Kidney (tissue), 14 donors: ENCODE measurements around the gene STAU1. TPM values are rescaled to one million over a fixed set of nuclear protein-coding genes. Genes with fewer than 3 reads are reported as not detected.
A peak's percentile ranks its signal among the peaks of the same experiment; 100 is the strongest.

ENCODE experiments used
- DNase-seq, 5 donors: peaks; one replicate each; pipeline ENCODE4 v3.0.0-alpha.2; 2013 to 2020
- FAIRE-seq: peaks from 2 replicates; lab custom pipeline; 2012; peaks lifted over from hg19 to GRCh38; lab: Jason Lieb, UNC
- H3K27ac ChIP-seq, 2 donors: one replicate each; pipeline ENCODE4 v1.7.0; 2013; ENCODE audit warnings: low read depth in 2 of 2, low read length in 2 of 2, inconsistent platforms in 1 of 2
- H3K27me3 ChIP-seq: one replicate; pipeline ENCODE4 v1.7.1; 2013; ENCODE audit warnings: low read length, inconsistent platforms; ENCODE audit not compliant: control insufficient read depth, insufficient read depth
- H3K36me3 ChIP-seq, 3 donors: one replicate each; pipeline versions ENCODE4 v1.7.0 to v1.7.1; 2013; ENCODE audit warnings: low read length in 3 of 3, control low read depth in 1 of 3, inconsistent platforms in 1 of 3; ENCODE audit not compliant: insufficient read depth in 3 of 3, control insufficient read depth in 2 of 3
- H3K4me1 ChIP-seq, 3 donors: one replicate each; pipeline versions ENCODE4 v1.7.0 to v1.7.1; 2013; ENCODE audit warnings: low read length in 3 of 3, inconsistent platforms in 1 of 3, low read depth in 1 of 3; ENCODE audit not compliant: control insufficient read depth in 2 of 3, insufficient read depth in 2 of 3
- H3K4me3 ChIP-seq, 3 donors: one replicate each; pipeline versions ENCODE4 v1.7.0 to v1.8.1; 2013; ENCODE audit warnings: low read length in 3 of 3, control low read depth in 1 of 3, inconsistent platforms in 1 of 3
- H3K9ac ChIP-seq, 3 donors: one replicate each; pipeline versions ENCODE4 v1.7.0 to v1.7.1; 2013; ENCODE audit warnings: low read length in 3 of 3, control low read depth in 1 of 3, inconsistent platforms in 1 of 3
- H3K9me3 ChIP-seq, 3 donors: one replicate each; pipeline versions ENCODE4 v1.7.0 to v1.7.1; 2013; ENCODE audit warnings: low read length in 3 of 3, control low read depth in 1 of 3, inconsistent platforms in 1 of 3; ENCODE audit not compliant: control insufficient read depth in 2 of 3, insufficient read depth in 1 of 3
- intact Hi-C: fragments of 100-400 bp; cut with DNase I; formaldehyde crosslinking; loops from one replicate; pipeline ENCODE4 v1.11.1; 2022
- polyA plus RNA-seq: library from polyadenylated mRNA; stranded (reverse); fragments of 350-450 nt; fragmentation: Illumina TruSeq; extraction: RNeasy Lipid Tissue Mini Kit (QIAGEN cat#74804); gene quantifications from one replicate; pipeline ENCODE4 v1.2.3, GENCODE V29; 2014; ENCODE audit warnings: low read depth, low replicate concordance; ENCODE audit not compliant: insufficient read depth
- total RNA-seq: library from RNA; stranded (reverse); fragmentation: NEBNext Ultra II Directional; extraction: Animal tissue kit (Norgen Biotek cat#: 25700); gene quantifications from one replicate; pipeline ENCODE4 v1.2.1, GENCODE V29; 2021
- TF ChIP-seq, protein P1 (sequence below): IDR thresholded peaks from 3 replicates; pipeline ENCODE4 v1.5.1; 2012; ENCODE audit warnings: mild to moderate bottlenecking, moderate library complexity, borderline replicate concordance; ENCODE audit not compliant: insufficient read depth; ENCODE audit errors: extremely low read depth
- donor health status: control.
- donor health status: control.
- donor health status: control.
- donor health status: control.
- donor health status: control.
- donor health status: DM: yes; HTN: yes; CAD: no.
- donor health status: Normal renal cell carcinoma (clear cell type).

The STAU1 gene
- total and polyA plus RNA-seq, 2 donors from 2014 or later = 53.3 to 85.4 TPM

DNA sequence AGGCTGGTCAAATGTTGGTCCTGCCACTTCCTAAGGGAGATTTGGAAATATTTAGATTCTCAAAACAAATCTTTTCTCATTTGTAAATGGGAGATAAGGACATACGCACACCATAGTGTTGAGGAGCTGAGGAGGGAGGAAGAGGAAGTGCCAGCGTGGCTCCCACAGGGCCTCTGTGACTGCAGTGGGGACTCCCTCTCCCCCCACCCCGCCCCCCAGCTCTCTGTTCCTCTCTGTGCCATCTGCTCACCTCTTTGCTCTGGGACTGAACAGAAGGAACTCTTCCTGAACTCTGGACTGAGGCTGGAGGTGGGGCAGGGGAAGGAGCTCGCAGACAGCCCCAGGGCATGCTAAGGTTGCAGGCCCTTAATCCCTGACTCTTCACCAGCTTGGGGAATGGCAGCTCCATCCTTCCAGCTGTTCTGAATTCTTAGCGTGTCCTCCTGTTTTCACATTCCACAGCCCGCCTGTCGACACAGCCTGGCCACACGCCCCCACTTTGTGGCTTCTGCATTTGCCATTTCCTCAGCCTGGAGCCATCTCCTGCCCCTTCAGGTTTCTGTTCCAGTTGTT, 42.5 kb upstream of the STAU1 start:
- Histone ChIP-seq H3K9me3 (no peaks in the 10 kb centered on the region), H3K4me1 (peaks cover 0 to 5% (median 0%) of the 10 kb centered on the region in 3 donors), H3K27me3 (no peaks in the 10 kb centered on the region), H3K9ac (no peak overlapping the region), H3K36me3 (peaks cover 2 to 71% (median 38%) of the 10 kb centered on the region in 3 donors), H3K4me3 (no peak overlapping the region), H3K27ac (no peak overlapping the region)
- no peak for DNase-seq
- intact Hi-C loops = no loop called here
- TF ChIP-seq, protein P1, sequence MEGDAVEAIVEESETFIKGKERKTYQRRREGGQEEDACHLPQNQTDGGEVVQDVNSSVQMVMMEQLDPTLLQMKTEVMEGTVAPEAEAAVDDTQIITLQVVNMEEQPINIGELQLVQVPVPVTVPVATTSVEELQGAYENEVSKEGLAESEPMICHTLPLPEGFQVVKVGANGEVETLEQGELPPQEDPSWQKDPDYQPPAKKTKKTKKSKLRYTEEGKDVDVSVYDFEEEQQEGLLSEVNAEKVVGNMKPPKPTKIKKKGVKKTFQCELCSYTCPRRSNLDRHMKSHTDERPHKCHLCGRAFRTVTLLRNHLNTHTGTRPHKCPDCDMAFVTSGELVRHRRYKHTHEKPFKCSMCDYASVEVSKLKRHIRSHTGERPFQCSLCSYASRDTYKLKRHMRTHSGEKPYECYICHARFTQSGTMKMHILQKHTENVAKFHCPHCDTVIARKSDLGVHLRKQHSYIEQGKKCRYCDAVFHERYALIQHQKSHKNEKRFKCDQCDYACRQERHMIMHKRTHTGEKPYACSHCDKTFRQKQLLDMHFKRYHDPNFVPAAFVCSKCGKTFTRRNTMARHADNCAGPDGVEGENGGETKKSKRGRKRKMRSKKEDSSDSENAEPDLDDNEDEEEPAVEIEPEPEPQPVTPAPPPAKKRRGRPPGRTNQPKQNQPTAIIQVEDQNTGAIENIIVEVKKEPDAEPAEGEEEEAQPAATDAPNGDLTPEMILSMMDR = no peak
- FAIRE-seq = no peak

DNA sequence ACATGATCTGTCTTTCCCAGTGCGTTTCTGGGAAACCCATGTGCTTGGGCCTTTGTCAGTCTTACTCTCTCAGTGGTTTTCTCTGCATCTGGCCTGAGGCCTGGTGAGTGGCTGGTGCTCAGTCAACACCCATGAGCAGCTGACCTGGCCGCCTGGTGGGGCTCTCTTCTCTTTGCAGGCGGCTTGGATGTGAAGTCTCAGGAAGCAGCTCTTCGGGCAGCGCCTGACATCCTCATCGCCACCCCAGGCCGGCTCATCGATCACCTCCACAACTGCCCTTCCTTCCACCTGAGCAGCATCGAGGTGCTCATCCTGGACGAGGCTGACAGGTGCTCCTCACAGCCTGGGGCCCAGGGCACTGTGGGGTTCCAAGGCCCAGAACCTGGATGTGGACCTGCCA, 41.9 kb upstream of the STAU1 start:
- TF ChIP-seq, protein P1 = no peak
- DNase-seq = no peak
- no peak for FAIRE-seq
- intact Hi-C loops = no loop called here
- peak overlapping the region in 1 of 2 donors; percentile 20 for H3K27ac ChIP-seq
- H3K36me3 ChIP-seq = peaks cover 3 to 65% (median 36%) of the 10 kb centered on the region in 3 donors
- H3K27me3 ChIP-seq = no peaks in the 10 kb centered on the region
- no peaks in the 10 kb centered on the region for H3K9me3 ChIP-seq
- no peak overlapping the region for H3K9ac ChIP-seq
- no peak overlapping the region for H3K4me3 ChIP-seq
- H3K4me1 ChIP-seq = peaks cover 0 to 5% (median 0%) of the 10 kb centered on the region in 3 donors

DNA sequence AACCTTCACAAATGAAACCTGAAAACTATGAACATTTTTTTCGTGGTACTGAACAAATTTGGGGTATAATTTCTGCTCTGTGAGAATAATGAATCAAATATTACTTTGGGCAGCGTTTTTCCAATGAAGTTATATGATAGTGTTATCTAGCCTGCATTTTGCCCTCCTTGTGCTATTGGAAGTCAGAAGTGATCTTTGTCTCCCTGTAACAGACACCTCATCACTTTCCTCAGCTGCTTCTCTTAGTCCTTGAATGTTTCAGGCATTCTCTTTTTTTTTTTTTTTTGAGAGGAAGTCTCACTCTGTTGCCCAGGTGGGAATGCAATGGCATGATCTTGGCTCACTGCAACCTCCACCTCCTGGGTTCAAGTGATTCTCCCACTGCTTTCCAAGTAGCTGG, 41.2 kb upstream of the STAU1 start:
- Histone ChIP-seq H3K4me1 (peaks cover 0 to 5% (median 0%) of the 10 kb centered on the region in 3 donors), H3K36me3 (peaks cover 8 to 63% (median 36%) of the 10 kb centered on the region in 3 donors), H3K9ac (no peak overlapping the region), H3K27ac (no peak overlapping the region), H3K9me3 (no peaks in the 10 kb centered on the region), H3K4me3 (no peak overlapping the region), H3K27me3 (no peaks in the 10 kb centered on the region)
- TF ChIP-seq, protein P1 = no peak
- no peak for FAIRE-seq
- intact Hi-C loops = no loop called here
- no peak for DNase-seq
